H1 (cell line): ENCODE results near the gene SCYL3. TPM values are rescaled to one million over a fixed set of nuclear protein-coding genes. Genes with fewer than 3 reads are reported as not detected.

ENCODE experiments used
- KDM1A ChIP-seq: fragments of 200-600, 300-600 bp; sonication (generic); IDR thresholded peaks from 2 replicates; pipeline ENCODE4 v1.7.1; 2016; ENCODE audit warnings: mild to moderate bottlenecking, low read length, borderline replicate concordance
- POLR2A ChIP-seq, 2 experiments: IDR thresholded peaks; 1 replicate in 1 of 2; 2 replicates in 1 of 2; pipeline ENCODE4 v1.6.1; 2011; ENCODE audit warnings: low read depth in 2 of 2, low read length in 2 of 2, mild to moderate bottlenecking in 2 of 2; ENCODE audit errors: control extremely low read depth in 1 of 2
- SAP30 ChIP-seq: fragments of 300-600 bp; sonication (generic); IDR thresholded peaks from 2 replicates; pipeline ENCODE4 v1.7.1; 2012; ENCODE audit warnings: low read length, moderate library complexity, mild to moderate bottlenecking, inconsistent platforms; ENCODE audit not compliant: insufficient read depth, insufficient replicate concordance
- SIN3A ChIP-seq, 2 experiments: IDR thresholded peaks in 1 of 2; conservative IDR thresholded peaks in 1 of 2; 2 replicates each; pipeline ENCODE4 v1.6.1; 2011 to 2012; ENCODE audit warnings: low read length in 2 of 2, improper control_type of control experiment in 1 of 2, low read depth in 1 of 2, mild to moderate bottlenecking in 1 of 2
- SP1 ChIP-seq: IDR thresholded peaks from 2 replicates; pipeline ENCODE4 v1.6.1; 2011; ENCODE audit warnings: low read depth, low read length
- polyA plus RNA-seq, 7 experiments: library from polyadenylated mRNA; depleted of rRNA in 3 of 7; stranded (reverse) in 5 of 7; unstranded in 2 of 7; fragments of >200 nt in 5 of 7; fragments of 200-250 nt in 2 of 7; gene quantifications; 1 replicate in 5 of 7; 2 replicates in 1 of 7; 4 replicates in 1 of 7; pipeline versions ENCODE4 v1.2.1 to v1.2.3, GENCODE V29; 2011 to 2013; ENCODE audit warnings: missing spikeins in 2 of 7, mixed read lengths in 2 of 7
- total RNA-seq: library from RNA; stranded (reverse); fragmentation: NEBNext Ultra II Directional; extraction: Animal tissue kit (Norgen Biotek cat#: 25700); gene quantifications from 2 replicates; pipeline ENCODE4 v1.2.1, GENCODE V29; 2021

SCYL3 gene
- total and polyA plus RNA-seq, 2 of the 8 experiments (the other 6 are each of a cell fraction or from before 2014, with no cell fraction given): 2.7 to 5.3 TPM

- TF ChIP-seq SAP30 (no peak), SP1 (no peak), SIN3A (conservative IDR thresholded peaks at IDR 0.05 in 1 of 2, IDR thresholded peaks at IDR 0.05 in 1 of 2; ENCODE audit: low read depth in 1 of 2, low read length in 2 of 2) (no peak), POLR2A (IDR thresholded peaks at IDR 0.05; ENCODE audit: control extremely low read depth in 1 of 2, low read depth in 2 of 2, low read length in 2 of 2) (no peak), KDM1A (no peak)
Observed at GRCh38 chr1:169833179-169833901, 60.4 kb downstream of the SCYL3 start (continued).
